ENCODE data around the gene CD9.

CD9 gene

DNA sequence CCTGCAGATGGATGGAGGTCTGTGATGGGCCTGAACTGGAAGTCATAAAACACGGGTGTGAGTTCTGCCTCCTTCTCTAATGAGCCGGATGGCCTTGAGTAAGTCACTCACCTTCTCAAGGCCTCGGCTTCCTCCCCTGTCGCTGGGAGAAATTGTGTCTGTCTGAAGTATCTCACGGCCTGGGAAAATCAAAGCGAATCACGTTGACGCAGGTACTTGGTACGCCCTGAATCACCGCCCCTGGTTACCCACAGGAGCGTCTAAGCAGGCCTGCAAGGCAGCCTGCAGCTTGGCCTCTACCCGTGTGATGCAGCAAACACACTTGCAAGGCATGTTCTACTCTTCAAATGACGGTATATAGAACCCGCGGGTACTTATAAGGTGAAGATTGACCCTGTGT, 28.1 kb upstream of the CD9 start:
- DNase-seq (ENCODE audit: low read depth, low spot score) = no peak
- in situ Hi-C loops (cut with HindIII; ENCODE audit: low sequenced_read_pairs) = no loop called here
- no peak for TF ChIP-seq CTCF (IDR thresholded peaks at IDR 0.05; ENCODE audit: low read depth, low read length)
- H3K4me3 ChIP-seq (ENCODE audit: low read depth, low read length) = no peak overlapping the region

DNA sequence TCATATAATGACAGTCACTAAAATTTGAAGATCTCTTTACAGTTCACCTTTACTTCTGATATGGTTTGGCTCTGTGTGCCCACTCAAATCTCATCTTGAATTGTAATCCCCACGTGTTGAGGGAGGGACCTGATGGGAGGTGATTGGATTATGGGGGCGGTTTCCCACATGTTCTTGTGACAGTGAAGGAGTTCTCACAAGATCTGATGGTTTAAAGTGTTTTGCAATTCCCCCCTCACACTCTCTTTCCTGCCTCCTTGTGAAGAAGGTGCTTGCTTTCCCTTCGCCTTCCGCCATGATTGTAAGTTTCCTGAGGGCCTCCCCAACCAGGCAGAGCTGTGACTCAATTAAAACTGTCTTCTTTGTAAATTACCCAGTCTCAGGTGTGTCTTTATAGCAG, 27.3 kb upstream of the CD9 start:
- in situ Hi-C loops (cut with HindIII; ENCODE audit: low sequenced_read_pairs) = no loop called here
- no peak overlapping the region for H3K4me3 ChIP-seq (ENCODE audit: low read depth, low read length)
- no peak for DNase-seq (ENCODE audit: low read depth, low spot score)
- no peak for TF ChIP-seq CTCF (IDR thresholded peaks at IDR 0.05; ENCODE audit: low read depth, low read length)

GRCh38 chr12:6177642-6178358, 22.4 kb upstream of the CD9 start:
- in situ Hi-C loops (cut with HindIII; ENCODE audit: low sequenced_read_pairs) = no loop called here
- no peak for TF ChIP-seq CTCF (IDR thresholded peaks at IDR 0.05; ENCODE audit: low read depth, low read length)
- no peak overlapping the region for H3K4me3 ChIP-seq (ENCODE audit: low read depth, low read length)
- DNase-seq (ENCODE audit: low read depth, low spot score) = no peak

- DNase-seq (ENCODE audit: low read depth, low spot score) = peak; percentile 56
- no peak overlapping the region for H3K4me3 ChIP-seq (ENCODE audit: low read depth, low read length)
- TF ChIP-seq CTCF (IDR thresholded peaks at IDR 0.05; ENCODE audit: low read depth, low read length) = peak; percentile 25
- in situ Hi-C loops (cut with HindIII; ENCODE audit: low sequenced_read_pairs) = no loop called here
Measured at GRCh38 chr12:6178981-6179761, 21.0 kb upstream of the CD9 start.

DNA sequence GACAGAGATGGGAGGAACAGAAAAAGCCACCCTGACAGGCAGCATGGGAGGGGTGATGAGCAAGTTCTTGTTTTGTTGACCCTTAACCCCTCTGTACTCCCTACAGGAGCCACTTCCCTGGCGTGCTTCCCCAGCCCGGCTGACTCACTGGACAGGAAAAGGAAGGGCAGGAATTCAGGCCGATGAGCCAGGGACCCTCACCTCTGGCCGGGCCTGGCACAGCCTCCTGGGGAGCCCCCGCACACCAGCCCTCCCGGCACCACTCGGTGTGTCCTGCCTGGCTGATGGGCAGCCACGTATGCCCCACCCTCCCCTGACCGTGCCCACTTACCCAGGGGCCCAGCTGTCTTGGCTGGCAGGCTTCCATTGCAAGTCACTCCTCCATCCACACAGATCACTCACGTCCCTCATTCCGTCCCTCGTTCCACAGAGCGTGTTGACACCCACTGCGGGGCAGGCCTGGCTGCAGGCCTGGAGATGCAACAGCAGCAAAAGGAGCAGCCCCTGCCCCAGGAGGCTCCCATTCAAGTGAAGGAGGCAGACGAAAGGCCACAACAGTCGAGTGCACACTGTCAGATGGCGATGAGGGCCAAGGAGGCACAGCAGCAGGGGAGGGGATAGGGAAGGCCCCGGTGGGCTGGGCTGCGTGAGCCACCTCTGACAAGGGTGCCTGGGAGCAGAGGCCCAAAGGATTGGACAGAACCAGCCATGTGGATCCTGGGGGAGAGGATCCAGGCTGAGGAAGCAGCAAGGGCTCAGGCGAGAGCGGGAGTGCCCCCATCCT, 19.7 kb upstream of the CD9 start:
- H3K4me3 ChIP-seq (ENCODE audit: low read depth, low read length) = no peak overlapping the region
- in situ Hi-C loops (cut with HindIII; ENCODE audit: low sequenced_read_pairs) = no loop called here
- TF ChIP-seq CTCF (IDR thresholded peaks at IDR 0.05; ENCODE audit: low read depth, low read length) = no peak
- peak; percentile 75 for DNase-seq (ENCODE audit: low read depth, low spot score)

DNA sequence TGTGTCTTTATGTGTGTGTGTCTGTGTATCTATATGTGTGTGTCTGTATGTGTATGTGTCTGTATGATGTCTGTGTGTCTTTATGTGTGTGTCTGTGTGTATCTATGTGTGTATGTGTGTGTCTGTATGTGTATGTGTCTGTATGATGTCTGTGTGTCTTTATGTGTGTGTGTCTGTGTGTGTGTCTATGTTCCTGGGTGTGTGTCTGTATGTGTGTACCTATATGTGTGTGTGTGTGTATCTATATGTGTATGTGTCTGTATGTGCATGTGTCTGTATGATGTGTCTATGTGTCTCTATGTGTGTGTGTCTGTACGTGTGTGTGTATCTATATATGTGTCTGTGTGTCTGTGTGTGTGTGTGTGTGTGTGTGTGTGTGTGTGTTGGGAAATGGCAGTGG, 19.0 kb upstream of the CD9 start:
- no peak for DNase-seq (ENCODE audit: low read depth, low spot score)
- in situ Hi-C loops (cut with HindIII; ENCODE audit: low sequenced_read_pairs) = no loop called here
- TF ChIP-seq CTCF (IDR thresholded peaks at IDR 0.05; ENCODE audit: low read depth, low read length) = no peak
- no peak overlapping the region for H3K4me3 ChIP-seq (ENCODE audit: low read depth, low read length)

Data from astrocyte of the spinal cord (primary cell).